GM18870 (cell line): ENCODE results near the gene COPB2.
A peak's percentile ranks its signal among the peaks of the same experiment; 100 is the strongest.
"Not testable (repeated sequence)": the region's sequence is repeated elsewhere in the genome, so short reads cannot be mapped to it uniquely, and the experiment has no call there.

Experiments
- ATAC-seq: cut with Tn5 transposase; IDR thresholded peaks from one replicate; pipeline ENCODE4 v1.9.1; 2021; ENCODE audit warnings: moderate library complexity; ENCODE audit not compliant: unreplicated experiment

Gene COPB2

GRCh38 chr3:139389552-139390368 is at the start of gene COPB2:
Gene COPB2, minus strand, starts transcription at chr3:139389647. Its CDS starts 97 bp downstream, at chr3:139389550.
- ATAC-seq, result peak; percentile 94

GRCh38 chr3:139434764-139435307 is 45.4 kb upstream of the COPB2 start:
- ATAC-seq, result no peak

GRCh38 chr3:139434228-139434627 is 44.8 kb upstream of the COPB2 start:
- no peak for ATAC-seq

- no peak for ATAC-seq
Measured at GRCh38 chr3:139433089-139433488, 43.6 kb upstream of the COPB2 start.

GRCh38 chr3:139430493-139430892 is 41.0 kb upstream of the COPB2 start:
- no peak for ATAC-seq

GRCh38 chr3:139427283-139428060 is 38.0 kb upstream of the COPB2 start:
- ATAC-seq, result peak; percentile 90

- ATAC-seq, result no peak
Measured at GRCh38 chr3:139425745-139426400, 36.4 kb upstream of the COPB2 start.

- no peak for ATAC-seq
Measured at GRCh38 chr3:139423232-139423631, 33.8 kb upstream of the COPB2 start.

- no peak for ATAC-seq
Measured at GRCh38 chr3:139421460-139421859, 32.0 kb upstream of the COPB2 start.

- no peak for ATAC-seq
Measured at GRCh38 chr3:139421040-139421439, 31.6 kb upstream of the COPB2 start.

- no peak for ATAC-seq
Measured at GRCh38 chr3:139418144-139418543, 28.7 kb upstream of the COPB2 start.

GRCh38 chr3:139416275-139416674 is 26.8 kb upstream of the COPB2 start:
- no peak for ATAC-seq

- ATAC-seq, result no peak
Measured at GRCh38 chr3:139414608-139415224, 25.3 kb upstream of the COPB2 start.

- ATAC-seq, result not testable (repeated sequence)
Measured at GRCh38 chr3:139412891-139413290, 23.4 kb upstream of the COPB2 start.

- ATAC-seq, result not testable (repeated sequence)
Measured at GRCh38 chr3:139401155-139401554, 11.7 kb upstream of the COPB2 start.

GRCh38 chr3:139396707-139397106 is 7.3 kb upstream of the COPB2 start:
- no peak for ATAC-seq

GRCh38 chr3:139394116-139394515 is 4.7 kb upstream of the COPB2 start:
- no peak for ATAC-seq

GRCh38 chr3:139388821-139389551 is 461 bp downstream of the COPB2 start:
- ATAC-seq, result peak; percentile 26

GRCh38 chr3:139388077-139388476 is 1.4 kb downstream of the COPB2 start:
- no peak for ATAC-seq

- ATAC-seq, result not testable (repeated sequence)
Measured at GRCh38 chr3:139382291-139382690, 7.2 kb downstream of the COPB2 start.
